Fibroblast of peridontal ligament (primary cell): ENCODE results near the gene CIT.

Experiments used
- DNase-seq: peaks from one replicate; pipeline ENCODE4 v3.0.0-alpha.2; 2010; ENCODE audit errors: extremely low read depth

The CIT gene

DNA sequence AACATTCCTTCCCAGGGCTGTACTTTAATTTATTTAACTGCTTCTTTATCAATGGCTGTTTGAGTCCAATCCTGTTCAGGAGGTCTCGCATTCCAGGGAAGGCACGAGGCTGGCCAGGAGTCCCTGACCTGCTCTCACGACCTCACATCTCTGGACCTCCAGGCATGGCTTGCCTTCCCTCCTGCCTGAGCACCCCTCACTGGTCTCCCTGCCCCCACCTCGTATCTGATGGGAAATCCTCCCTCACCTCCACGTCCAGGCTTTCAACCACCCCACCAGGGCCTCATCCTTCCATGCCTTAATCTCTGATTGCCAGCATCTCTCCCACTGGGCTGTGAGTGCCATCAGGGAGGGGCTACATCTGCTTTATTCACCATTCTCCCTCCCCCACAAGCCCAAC, 180.2 kb downstream of the CIT start:
- DNase-seq: no peak

DNA sequence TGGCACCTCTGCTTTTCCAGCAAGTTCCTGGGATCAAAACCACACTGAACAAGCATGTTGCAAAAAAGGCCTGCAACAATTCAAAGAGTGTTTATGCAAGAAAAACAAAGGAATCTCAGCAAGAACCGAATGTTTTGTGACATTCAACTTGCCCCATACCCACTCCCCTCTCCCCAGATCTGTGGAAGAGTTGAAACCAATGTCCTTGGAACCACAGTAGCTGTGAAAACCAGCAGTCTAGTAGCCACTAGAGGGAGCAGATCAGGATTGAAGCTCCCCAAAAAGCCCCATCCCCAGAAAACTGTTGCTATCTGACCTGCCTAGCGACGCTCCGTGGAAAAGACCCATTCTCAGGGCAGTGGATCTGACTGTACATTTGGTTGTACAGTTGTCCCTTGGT, 182.1 kb downstream of the CIT start:
- peak; percentile 24 for DNase-seq

DNA sequence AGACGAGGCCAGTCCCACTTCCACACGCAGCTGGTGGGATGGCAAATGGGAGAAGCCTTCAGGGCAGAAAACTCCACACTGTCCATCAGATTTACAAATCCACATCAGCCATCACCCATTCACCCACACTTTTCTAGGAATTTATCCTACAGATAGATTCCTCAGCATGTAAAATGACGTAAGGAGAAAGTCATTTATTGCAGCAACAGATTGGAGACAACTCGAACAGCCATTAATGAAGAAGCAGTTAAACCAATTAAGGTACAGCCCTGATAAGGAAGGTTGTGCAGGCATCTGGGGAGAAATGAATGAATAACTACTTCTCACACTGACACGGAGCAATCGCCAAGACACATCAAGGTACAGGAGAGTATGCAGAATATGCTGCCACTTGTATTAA, 183.0 kb downstream of the CIT start:
- DNase-seq: no peak

DNA sequence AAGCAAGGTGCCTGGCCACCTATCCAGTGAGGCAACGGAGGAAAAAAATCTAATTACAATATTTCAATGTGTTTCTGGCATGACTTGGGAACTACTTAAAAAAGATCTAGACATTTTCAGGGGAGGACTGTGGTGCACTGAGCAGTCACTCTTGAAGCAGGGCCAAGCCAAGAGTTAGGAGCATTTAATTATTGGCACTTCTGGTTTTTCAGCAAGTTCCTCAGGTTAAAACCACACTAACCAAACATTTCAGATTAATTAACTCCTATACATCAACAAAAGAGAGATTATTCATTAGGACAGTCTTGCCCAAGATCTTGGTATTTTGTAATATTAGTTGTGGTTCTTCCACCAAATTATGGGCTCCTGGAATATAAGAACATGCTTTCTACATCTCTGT, 183.6 kb downstream of the CIT start:
- no peak for DNase-seq

DNA sequence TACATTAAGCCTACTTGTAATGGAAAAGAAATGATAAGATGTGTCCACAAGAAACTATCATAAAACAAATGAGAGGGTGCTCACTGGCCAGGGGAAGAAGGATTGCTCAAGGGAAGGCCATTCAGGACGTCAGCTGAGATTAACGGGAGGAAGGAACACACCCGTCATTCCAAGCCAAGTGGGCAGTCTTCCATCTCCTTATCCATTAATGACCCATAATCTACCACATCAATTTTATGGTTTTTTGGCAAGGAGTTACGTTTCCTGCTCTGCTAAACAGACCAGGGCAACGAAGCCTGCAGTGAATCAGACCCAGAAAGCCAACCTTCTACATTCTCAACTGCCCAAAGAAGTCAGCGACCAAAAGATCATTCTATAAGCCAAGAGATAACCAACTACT, 184.1 kb downstream of the CIT start:
- DNase-seq: peak; percentile 87

DNA sequence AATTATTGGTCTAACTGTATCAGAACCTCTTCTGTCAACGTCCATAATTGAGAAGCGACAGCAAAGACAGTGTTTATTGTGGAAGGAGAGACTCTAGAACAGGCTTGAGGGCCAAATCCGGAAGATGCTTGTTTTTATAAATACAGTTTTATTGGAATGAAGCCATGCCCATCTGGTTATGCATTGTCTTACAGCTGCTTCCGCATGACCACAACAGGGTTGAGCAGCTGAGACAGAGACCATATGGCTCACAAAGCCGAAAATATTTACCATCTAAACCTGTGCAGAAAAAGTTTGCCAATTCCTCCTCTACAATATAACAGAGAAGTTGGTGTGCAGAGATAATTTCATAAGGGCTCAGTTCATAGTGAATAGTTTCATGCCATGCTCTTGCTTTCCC, 184.7 kb downstream of the CIT start:
- DNase-seq: peak; percentile 19

DNA sequence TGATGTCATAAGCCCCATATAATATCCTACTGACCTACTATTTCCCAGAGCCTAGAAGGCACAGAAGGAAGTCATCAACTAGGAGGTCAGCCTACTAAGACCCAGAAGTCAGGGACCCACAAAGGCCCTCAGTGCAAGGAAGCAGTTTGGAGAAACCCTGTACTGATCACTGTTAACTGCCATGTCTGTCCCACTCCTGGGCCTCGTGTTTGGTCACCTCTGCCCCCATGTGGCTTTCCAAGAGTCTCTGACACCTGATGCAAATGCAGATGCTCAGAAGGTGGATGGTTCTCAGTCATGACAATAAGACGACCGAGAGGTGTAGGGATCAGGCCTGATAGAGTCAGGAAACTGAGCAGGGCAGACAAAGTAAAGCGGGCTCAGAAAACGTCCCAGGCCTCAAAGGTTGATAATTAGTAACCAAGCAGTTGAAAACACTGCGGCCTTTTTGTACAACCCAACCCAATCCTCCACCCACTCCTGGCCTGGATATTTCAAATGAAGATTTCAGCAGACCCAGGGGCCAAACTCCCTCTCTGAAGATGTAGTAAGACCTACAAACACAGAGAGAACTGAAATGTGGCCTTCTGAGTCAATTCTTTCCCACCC, 185.8 kb downstream of the CIT start:
- no peak for DNase-seq

DNA sequence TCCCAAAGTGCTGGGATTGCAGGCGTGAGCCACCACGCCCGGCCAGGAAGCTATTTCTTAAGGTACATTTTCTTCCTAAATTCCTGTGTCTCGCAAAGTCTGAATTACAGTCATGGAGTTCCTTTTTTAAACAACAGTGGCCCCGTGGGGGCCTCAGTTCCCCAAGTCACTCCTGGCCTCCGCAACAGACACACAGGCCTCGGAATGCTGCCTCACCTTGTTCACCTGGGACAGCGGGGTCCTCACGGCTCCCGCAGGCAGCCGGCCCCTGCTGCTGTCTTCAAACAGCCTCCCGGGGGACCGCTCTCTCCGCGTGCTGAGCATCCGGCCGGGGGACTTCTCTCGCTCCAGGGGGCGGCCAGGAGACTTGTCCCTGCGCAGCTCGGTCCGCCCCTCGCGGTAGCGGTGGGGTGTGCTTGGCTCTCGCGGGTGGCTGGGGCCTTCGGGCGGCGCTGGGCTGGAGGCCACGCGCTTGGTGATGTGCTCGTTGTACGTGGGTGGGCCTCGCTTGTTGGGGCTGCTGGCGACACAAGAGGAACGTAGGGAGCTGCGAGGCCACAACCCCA, 187.1 kb downstream of the CIT start:
- no peak for DNase-seq

DNA sequence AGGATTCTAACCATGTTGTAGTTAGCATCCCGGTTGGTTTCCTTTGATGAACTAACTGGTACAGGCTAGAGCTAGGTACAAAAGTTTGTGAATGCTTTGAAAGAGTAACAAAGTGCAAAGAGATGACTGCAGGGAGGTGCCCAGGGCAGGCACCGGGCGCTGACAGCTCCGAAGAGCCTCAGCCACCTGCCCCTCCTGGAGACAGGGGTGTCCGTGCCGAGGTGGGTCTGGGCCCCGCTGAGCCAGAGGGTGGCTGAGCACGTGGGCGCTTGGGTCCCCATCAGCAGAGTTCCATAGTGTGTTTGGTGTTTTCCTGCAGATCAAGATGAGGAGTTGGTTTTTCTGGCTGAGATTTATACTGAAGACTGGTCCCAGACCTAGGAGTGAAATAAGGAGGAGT, 189.2 kb downstream of the CIT start:
- no peak for DNase-seq

DNA sequence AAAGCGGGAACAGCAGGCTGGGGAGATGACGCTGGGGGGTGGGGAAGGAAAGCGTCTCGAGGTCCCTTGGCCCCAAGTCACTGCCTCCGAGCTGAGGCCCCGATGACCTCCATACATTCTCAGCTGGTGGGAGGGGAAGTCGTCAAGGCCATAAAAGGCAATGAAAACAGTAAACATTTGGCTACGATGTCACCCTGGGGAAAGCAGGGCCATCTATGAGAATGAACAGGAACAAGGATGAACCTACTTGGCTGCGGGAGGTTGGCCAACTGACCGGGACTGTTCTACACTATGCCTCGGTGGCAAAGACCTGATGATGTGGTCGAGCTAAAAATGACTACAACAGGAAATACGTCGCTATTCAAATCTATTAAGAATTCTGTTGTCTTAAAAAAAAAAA, 189.7 kb downstream of the CIT start:
- no peak for DNase-seq

DNA sequence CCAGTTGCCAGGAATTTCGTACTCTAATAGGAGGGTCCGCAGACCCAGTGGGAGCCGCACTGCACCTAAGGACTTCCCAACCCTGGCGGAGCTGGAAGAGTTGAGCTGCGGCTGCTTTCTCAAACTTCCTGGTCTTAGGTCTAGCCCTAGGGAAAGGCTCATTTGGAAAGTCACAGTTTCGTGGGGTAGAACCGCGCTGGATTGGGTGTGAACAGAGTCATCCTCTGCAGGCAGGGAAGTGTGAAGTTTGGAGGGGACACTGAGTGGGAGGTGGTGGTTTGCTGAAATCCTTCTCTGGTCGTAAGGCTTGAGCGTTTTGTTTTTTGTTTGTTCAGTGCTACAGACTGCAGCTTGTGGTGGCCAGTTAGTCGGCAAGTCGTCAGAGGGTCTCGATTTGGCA, 190.3 kb downstream of the CIT start:
- no peak for DNase-seq

DNA sequence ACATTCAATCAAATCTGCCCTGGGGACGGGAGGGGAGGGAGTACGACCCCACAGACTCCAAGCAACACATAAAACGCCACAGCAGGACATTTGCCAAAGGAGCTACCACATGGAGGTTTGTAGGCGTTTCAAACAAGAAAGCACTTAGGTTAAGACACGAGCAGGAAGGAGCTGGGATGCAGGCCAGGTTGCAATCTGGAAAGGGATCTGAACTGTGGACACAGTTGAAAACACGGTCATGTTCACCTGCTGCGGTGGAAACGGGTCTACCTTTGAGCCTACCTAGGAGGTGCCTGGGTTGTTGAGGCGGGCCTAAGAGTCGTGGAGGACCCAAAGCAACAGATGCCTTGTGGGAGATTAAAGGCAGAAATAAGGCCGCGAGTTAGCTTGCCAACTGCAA, 190.8 kb downstream of the CIT start:
- DNase-seq: no peak

DNA sequence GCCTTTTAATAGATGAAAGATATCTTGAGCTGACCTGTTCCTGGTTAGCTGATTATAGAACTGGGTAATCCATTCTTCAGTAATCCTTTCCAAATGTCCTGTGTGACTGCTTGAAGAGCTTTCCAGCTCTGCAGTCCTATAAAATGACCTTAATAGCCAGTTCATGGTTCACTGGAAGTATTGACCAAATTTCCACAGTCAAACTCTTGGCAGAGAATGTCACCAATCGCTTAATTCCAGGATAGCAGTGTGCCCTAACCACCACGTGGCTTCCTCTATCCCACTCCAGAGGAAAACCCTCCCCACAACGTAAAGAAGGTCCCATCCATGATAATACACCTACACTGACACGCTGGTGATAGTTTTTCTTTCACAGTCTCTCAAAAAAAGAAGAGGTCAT, 191.7 kb downstream of the CIT start:
- peak; percentile 32 for DNase-seq

DNA sequence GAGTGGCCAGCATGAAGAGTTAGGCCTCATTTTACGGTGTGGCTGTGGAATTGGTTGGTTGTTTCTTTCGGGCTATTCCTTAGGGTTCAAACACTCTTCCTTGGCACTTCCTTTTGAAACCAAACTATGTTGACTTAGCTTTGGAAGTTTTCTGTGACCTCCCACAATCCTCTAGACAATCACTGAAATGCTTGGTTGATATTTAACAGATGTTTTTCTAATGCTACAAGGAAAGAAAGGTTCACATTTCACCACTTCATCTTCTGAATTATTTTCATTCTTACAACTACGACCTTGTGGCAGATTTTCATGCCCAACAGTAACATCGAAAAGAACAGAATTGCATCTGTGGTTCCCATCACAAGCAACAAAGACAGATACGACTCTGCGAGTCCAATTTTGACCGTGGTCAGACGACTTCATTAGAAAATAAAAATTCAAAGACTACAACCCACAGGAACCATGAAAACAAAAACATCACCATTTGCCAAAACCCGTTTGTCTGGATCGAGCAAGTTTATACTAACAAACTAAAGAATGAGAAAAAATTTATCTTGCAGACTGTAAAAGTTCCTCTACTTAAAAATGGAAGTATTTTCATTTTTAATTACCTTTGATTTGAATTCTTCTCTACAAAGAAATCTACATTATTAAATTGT, 192.3 kb downstream of the CIT start:
- DNase-seq: peak; percentile 84

DNA sequence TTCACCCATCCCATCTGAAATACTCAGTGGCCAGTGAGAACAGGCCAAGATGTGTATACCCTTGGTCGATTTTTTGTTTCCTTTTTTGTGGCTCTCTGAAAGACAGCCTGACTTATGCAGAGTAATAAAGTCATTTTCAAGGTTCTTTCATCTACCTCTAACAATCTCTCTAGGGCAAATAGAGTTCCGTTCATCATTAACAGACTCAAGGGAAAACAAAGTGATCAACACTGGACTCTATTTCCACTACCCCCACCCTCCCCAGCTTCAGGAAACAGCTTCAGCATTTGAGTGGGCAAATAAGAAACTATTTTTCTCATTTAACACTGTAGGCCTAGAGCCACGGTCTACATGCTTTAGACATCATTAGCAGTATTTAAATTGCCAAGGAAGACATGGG, 193.3 kb downstream of the CIT start:
- DNase-seq: peak; percentile 17

DNA sequence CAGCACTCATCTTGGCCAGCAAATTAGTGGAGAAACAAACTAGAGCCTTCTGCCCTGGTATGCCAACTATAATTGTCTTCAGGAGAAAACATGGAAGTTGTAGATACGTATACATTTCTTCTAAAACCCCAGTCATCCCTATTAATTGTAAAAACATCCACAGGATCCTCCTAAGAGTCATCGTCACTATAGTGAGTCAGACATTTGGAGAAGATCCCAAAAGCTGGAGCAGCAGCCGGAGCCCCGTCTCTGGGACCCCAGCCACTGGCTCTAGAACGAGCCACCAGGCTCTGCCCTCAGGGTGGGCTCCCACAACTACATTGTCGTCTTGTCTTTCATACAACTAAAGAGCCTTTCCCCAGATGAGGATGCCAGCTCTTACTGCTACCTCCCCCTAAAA, 193.7 kb downstream of the CIT start:
- peak; percentile 70 for DNase-seq

DNA sequence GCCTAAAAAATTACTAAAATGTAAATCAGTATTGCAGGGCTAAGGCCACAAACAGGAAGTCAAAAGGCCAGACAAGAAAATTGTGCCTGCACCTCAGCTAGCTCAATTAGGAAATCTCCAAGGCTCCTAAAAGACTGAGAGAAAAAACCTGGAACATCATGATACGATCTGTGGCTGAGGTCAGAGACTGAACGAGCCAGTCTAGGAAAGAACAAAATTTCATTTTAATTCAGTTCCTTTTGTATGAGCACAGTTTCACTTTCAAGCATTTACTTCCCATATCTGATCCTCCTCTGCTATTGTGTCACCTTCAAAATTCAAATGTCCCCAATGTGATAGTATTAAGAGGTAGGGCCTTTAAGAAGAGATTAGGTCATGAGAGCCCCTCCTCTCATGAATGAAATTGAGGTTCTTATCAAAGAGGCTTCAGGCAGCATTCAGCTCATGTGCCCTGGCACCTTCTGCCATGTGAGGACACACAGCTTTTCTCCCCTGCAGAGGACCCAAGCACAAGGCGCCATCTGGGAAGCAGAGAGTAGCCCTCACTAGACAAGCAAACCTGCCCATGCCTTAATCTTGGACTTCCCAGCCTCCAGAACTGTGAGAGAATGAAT, 194.4 kb downstream of the CIT start:
- no peak for DNase-seq

DNA sequence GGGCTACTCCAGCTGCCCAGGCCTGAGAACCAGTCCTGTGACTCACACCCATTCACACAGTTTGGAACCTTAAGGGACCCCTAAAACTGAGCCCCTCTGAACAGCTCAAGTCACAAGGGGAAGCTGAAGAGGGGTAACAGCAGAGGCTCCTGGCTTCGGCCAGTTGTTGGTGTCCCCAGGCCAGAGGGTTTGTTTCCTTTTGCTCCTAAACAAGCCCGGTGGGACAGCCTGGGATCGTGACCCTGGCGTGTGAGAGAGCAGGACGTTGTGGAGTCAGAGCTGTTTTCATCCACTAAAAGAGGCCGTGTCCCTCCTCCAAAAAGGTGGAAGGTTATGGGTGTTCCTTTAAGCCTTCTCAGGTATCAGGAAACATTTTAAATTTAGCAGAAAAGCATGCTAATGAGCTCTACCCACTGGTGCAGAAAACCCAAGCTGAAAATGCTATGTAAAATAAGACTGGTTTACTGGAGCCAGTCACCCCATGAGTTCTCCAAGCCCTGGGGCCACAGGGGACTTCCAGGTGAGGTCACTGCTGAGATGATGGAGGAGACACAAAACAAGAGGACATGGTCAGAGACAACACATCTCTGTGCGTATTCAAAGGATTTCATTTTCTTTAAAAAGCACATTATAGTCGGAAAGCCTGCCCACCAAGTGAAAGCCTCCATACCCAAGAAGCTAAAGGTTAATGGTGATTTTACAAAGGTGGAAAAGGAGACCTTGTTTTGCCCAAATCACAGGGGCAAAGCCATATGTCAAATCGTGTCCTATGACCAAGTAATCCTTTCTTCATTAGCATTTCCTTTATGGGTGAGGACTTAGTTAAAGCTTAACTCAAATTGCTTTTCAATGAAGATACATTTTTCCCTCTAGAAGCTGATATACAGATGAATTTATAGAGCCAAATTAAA, 195.1 kb downstream of the CIT start:
- no peak for DNase-seq

DNA sequence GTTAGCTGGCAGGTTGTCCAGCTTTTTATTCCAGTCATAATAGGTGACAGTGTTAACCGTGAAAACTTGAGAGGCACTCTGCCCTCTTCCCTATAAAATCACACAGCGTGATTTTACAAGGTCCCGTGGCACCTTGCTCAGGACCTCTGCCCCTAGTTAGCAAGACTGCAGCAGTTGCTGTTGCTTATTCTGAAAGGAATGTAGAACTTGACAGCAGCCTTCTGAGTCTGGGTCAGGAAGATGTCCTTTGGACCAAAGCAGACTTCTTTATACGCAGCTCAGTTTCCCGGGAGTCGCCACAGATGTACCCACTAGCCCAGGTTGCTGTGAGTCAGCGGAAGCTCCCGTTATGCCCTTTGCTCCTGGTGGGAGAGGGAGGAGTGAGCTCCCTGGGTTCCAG, 196.0 kb downstream of the CIT start:
- DNase-seq: no peak

DNA sequence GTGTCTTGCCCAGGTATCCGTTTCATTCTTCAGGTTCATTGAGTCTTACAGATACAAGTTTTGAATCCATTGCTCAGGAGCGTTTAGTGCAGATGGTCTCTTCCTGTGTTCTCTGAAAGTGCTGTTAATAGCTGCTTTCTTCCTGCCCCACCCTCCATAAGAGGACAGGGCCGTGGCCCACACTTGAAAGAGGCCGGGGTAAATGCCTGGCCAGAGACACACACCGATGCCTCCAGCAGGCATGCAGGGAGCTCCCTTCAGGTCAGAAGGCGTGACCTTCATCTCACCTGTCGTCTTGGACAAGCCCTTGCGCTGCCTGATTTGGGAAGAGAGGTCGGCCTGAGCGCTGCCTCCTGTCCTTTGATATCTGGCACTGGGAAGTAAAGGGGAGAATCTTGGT, 197.6 kb downstream of the CIT start:
- no peak for DNase-seq

DNA sequence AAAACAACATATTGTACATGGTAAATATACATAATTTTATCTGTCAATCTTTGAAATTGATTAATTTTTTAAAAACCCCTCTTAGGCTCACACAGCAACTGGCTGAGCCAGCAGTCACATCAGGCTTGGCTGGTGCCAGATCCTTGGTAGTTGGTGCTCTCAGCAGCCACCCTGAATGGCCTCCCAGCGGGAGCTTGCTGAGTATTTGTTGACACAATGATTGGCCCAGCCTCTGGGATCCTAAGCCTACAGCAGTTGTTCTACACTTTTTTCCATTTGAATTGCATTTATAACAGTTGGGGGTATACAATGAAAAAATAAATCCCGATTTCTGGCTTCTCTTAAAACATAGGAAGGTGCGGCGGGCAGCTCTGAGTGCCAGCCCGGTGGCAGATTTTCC, 198.0 kb downstream of the CIT start:
- DNase-seq: no peak

DNA sequence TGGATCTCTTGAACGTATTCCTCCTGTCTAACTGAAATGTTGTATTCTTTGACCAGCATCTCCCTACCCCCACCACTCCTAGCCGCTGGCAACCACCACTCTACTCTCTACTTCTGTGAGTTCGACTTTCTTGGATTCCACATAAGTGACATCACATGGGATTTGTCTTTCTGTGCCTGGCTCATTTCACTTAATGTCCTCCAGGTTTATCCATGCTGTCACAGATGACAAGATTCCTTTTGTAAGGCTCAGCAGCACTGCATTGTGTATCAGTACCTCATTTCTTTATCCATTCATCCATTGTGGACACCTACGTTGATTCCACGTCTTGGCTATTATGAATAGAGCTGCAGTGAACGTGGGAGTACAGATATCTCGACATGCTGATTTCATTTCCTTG, 198.7 kb downstream of the CIT start:
- DNase-seq: no peak
